AG04449 (cell line): ENCODE measurements around the gene PTPRK.

Source experiments
- CTCF ChIA-PET: fragments of 350-600 bp; formaldehyde crosslinking; extraction: SDS; loops from one replicate; lab custom pipeline; 2021; ENCODE audit warnings: antibody characterized with exemption; lab: Yijun Ruan, JAX
- POLR2A ChIA-PET: fragments of 400-600, 350-600 bp; formaldehyde crosslinking; extraction: SDS; loops from one replicate; lab custom pipeline; 2020; ENCODE audit warnings: antibody characterized with exemption, inconsistent platforms; lab: Yijun Ruan, JAX
- DNase-seq: peaks from one replicate; pipeline ENCODE4 v3.0.0-alpha.2; 2010; ENCODE audit warnings: low read depth, low spot score
- H3K4me3 ChIP-seq: 2 replicates; pipeline ENCODE4 v1.5.1; 2011; ENCODE audit warnings: low read depth, mild to moderate bottlenecking, control low read depth, low read length
- TF ChIP-seq, protein P1 (sequence below): IDR thresholded peaks from one replicate; pipeline ENCODE4 v1.5.1; 2011; ENCODE audit warnings: mild to moderate bottlenecking, moderate library complexity, low read length, control low read depth, inconsistent platforms; ENCODE audit not compliant: insufficient read depth; ENCODE audit errors: missing control alignments

The PTPRK gene

DNA sequence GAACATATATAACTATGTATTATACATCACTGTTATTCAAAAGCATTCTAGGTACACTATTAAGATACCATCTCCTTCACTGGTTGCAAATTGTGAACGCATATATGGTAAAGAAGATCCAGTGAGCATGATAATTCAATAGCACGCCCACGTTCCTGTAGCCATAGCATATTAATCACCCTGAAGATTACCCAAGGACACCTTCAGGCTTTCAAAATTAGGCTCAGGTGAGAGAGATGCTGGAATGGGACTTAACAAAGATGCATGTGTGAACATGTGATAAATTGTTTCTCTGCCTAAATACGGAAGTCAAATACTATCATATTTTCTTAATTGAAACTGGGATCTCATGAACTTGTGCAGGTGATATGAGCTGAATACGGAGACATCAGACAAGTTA is 303.5 kb downstream of the PTPRK start:
- no peak overlapping the region for H3K4me3 ChIP-seq
- POLR2A ChIA-PET = no interaction called here
- TF ChIP-seq, protein P1, sequence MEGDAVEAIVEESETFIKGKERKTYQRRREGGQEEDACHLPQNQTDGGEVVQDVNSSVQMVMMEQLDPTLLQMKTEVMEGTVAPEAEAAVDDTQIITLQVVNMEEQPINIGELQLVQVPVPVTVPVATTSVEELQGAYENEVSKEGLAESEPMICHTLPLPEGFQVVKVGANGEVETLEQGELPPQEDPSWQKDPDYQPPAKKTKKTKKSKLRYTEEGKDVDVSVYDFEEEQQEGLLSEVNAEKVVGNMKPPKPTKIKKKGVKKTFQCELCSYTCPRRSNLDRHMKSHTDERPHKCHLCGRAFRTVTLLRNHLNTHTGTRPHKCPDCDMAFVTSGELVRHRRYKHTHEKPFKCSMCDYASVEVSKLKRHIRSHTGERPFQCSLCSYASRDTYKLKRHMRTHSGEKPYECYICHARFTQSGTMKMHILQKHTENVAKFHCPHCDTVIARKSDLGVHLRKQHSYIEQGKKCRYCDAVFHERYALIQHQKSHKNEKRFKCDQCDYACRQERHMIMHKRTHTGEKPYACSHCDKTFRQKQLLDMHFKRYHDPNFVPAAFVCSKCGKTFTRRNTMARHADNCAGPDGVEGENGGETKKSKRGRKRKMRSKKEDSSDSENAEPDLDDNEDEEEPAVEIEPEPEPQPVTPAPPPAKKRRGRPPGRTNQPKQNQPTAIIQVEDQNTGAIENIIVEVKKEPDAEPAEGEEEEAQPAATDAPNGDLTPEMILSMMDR = no peak
- CTCF ChIA-PET = no interaction called here
- no peak for DNase-seq

DNA sequence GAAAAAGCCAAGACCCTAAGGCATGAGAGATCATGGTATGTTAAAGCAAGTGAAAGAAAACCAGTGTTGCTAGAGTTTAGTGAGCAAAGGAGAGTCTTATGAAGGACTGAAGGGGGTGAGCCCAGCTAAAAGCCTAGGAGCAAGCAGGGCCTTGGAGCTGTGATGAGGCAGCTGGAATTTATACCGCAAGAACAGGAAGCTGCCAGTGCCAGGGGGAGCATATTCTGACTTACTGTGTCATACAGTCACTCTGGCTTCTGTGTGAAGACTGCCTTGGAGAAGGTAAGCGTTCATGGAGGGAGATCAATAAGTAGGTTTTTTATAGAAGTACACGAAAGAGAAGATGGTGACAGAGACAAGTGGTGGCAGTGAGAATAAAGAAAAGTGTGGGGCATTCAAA is 310.6 kb downstream of the PTPRK start:
- POLR2A ChIA-PET = no interaction called here
- DNase-seq = peak; percentile 58
- TF ChIP-seq, protein P1 = no peak
- CTCF ChIA-PET = no interaction called here
- H3K4me3 ChIP-seq = no peak overlapping the region

DNA sequence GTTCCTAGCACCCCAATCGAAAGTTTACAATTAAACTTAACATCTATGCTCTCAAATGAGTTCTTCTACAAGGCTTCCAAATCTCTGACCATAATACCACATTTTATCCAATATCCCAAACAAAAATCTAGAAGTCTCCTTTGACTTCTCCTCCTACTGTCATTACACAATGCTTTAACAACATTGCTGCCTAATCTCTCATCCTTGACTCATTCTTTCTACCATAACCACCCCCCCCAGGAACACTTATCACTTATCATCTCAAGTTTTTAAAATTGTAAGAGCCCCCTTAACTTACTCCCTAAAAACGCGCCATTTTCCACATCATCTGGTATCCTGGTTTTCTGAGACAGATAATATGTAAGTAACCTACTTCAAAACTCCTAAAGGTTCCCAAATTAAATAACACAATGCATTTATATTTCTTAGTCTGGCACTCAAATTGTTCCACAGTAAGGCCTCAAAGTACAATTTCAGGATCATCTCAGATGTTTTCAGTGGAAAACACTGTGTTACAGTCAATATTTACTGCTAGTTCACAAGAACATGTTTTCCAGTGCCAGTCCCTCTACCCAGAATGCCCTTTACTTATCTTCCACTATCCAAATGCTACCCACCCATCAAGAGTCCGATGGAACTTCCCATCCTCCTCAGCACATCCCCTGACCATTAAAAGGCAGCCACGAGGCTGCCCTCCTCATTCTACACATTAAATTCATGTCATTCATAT is 311.4 kb downstream of the PTPRK start:
- DNase-seq = no peak
- POLR2A ChIA-PET = no interaction called here
- TF ChIP-seq, protein P1 = no peak
- no peak overlapping the region for H3K4me3 ChIP-seq
- CTCF ChIA-PET = no interaction called here

DNA sequence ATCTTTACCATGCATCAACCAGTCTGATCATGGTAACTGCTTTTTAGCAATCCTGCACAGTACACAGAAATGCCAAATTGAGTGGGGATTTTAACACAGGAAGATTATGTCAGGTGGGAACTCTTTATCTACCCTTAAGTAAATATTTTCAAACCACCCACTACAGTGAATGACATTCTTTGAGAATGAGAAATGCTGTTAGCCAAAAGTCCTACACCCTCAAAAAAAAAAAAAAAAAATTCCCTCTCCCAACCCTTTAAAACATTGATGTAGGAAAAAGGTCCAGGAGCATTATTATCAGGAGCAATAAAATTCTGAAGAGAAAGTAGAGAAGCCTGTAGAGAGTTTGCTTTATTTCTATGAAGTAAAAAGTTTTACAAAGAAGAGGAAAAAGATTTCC is 312.3 kb downstream of the PTPRK start:
- CTCF ChIA-PET = interaction anchor here (0.9 kb wide), 1 partner anchor 16 kb away, joined by 3 read pairs; no protein-coding TSS in a partner anchor
- TF ChIP-seq, protein P1 = no peak
- no peak overlapping the region for H3K4me3 ChIP-seq
- DNase-seq = no peak
- POLR2A ChIA-PET = no interaction called here

DNA sequence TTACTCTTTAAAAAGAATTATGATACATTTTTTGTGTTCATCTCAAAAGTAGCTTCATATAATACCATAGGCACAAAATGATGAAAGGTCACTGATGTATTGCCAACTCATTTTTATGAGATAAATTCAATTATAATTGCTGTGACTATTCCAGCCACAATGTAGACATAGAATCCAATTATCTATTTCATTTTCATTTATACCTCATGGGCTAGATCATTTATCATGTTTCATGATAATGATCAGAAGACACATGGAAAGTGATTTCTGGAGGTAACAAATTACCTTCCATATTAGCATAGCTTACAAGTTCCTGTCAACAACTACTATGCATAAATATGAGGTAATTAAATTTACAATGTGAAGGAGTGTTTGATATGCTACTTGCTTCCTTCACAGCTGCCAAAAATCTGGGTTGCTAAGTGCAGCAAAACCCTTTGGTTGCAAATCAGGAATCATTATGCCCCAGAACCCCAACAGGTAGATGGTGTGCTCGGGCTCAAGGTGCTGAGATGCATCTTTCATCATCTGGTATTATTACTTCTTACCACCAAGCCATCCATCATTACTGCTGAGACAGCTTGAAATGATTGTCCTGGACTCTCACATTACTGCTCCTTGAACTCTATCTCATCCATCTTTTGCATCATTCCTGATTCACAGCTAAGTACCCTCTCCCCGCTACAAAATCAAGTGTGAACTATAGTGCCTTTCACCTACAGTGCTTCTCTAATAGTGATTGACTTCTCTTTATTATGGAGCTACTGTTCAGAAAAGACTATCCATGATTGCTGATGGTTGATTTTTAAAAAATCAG is 313.6 kb downstream of the PTPRK start:
- TF ChIP-seq, protein P1 = no peak
- DNase-seq = no peak
- CTCF ChIA-PET = interaction anchor here (0.9 kb wide), 1 partner anchor 17 kb away, joined by 3 read pairs; no protein-coding TSS in a partner anchor
- POLR2A ChIA-PET = no interaction called here
- H3K4me3 ChIP-seq = no peak overlapping the region

DNA sequence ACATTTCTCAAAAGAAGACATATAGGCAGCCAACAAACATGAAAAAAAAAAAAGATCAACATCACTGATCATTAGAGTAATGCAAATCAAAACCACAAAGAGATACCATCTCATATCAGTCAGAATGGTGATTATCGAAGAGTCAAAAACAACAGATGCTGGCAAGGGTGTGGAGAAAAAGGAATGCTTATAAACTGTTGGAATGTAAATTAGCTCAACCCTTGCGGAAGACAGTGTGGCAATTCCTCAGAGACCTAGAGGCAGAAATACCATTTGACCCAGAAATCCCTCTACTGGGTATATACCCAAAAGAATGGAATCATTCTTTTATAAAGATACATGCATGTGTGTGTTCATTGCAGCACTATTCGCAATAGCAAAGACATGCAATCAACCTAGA is 315.8 kb downstream of the PTPRK start:
- ChIA-PET POLR2A (no interaction called here), CTCF (no interaction called here)
- H3K4me3 ChIP-seq = no peak overlapping the region
- no peak for DNase-seq
- TF ChIP-seq, protein P1 = no peak
